Measurements from ENCODE around the gene TEDC1.
A peak's percentile ranks its signal among the peaks of the same experiment; 100 is the strongest.

Gene TEDC1

GRCh38 chr14:105472486-105472991, 18.5 kb upstream of the TEDC1 start:
- no peak for DNase-seq (ENCODE audit: extremely low spot score, insufficient read length, low read depth)
- FAIRE-seq, result no peak

GRCh38 chr14:105473033-105473676, 17.9 kb upstream of the TEDC1 start:
- no peak for DNase-seq (ENCODE audit: extremely low spot score, insufficient read length, low read depth)
- no peak for FAIRE-seq

DNA sequence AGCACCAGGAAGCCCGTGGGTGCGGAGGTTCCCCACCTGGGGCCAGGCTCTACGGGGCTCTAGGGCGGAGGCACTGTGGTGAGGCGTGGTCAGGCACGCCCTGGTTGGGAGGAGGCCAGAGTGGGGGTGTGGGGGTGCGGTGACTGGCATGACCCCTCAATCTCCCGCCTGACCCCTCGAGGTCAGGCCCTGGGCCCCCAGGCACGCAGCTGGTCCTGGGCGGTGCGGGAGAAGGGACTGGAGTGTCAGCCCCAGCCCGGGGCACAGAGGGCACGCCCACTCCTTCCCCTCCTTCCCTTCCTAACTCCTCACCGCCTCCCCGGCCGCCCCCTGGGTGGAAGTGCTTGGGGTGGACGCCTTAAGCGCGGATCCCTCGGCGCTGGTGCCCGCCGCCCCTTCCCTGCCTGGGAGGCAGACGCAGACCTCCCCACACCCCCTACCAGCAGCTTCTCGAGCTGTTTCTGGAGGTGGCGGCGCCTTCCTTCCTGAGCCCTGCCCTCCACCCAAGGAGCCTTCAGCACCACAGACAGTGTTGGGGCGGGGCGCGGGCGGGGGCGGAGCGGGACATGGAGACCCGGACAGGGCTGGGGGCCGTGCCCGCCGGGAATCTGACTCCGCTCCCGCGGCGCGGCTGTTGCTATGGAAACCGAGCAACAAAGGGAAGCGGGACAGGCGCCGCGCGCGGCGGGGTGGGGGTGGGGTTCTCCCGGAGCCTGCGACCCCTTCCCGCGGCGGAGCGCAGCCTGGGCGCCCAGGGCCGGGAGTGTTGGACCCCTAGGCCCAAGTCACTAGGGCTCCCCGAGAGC, 17.2 kb upstream of the TEDC1 start:
- DNase-seq (ENCODE audit: extremely low spot score, insufficient read length, low read depth), result no peak
- FAIRE-seq, result no peak

- FAIRE-seq (no peak), DNase-seq (ENCODE audit: extremely low spot score, insufficient read length, low read depth) (no peak)
Measured at GRCh38 chr14:105474483-105475268, 16.4 kb upstream of the TEDC1 start, which contains the start of gene CRIP2. Gene CRIP2, plus strand, starts transcription at chr14:105474821. Its CDS starts 42 bp downstream, at chr14:105474863.

- no peak for FAIRE-seq
- no peak for DNase-seq (ENCODE audit: extremely low spot score, insufficient read length, low read depth)
Measured at GRCh38 chr14:105475269-105476096, 15.6 kb upstream of the TEDC1 start.

GRCh38 chr14:105476097-105476830, 14.8 kb upstream of the TEDC1 start:
- DNase-seq (ENCODE audit: extremely low spot score, insufficient read length, low read depth), result no peak

GRCh38 chr14:105476831-105477659, 14.0 kb upstream of the TEDC1 start:
- DNase-seq (ENCODE audit: extremely low spot score, insufficient read length, low read depth), result no peak
- no peak for FAIRE-seq

More at GRCh38 chr14:105476097-105476830, 14.8 kb upstream of the TEDC1 start:
- FAIRE-seq, result no peak

DNA sequence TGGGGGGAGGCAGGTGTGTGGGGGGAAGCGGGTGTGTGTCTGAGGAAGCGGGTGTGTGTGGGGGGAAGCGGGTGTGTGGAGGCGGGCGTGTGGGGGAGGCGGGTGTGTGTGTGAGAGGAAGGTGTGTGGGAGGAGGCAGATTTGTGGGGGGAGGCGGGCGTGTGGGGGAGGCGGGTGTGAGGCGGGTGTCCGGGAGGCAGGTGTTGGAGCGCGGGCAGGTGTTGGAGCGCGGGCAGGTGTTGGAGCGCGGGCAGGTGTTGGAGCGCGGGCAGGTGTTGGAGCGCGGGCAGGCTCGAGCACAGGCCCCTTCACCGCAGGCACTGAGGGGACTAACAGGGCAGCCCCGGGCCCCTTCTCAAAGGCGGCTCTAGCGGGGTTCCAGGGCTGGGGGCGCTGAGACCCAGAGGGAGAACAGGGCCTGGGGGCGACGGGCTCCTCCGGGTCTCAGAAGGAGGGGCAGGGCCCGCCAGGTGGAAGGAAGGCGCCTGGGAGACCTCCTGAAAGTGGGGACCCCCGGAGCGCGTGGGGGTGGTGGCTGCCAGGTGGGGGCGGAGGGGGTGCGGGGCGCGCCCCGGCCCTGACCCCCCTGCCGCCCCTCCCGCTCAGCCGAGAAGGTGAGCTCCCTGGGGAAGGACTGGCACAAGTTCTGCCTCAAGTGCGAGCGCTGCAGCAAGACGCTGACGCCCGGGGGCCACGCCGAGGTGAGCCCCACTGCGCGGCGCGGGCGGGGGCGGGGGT, 13.2 kb upstream of the TEDC1 start:
- DNase-seq (ENCODE audit: extremely low spot score, insufficient read length, low read depth) (no peak), FAIRE-seq (no peak)

GRCh38 chr14:105478398-105479251, 12.4 kb upstream of the TEDC1 start:
- no peak for DNase-seq (ENCODE audit: extremely low spot score, insufficient read length, low read depth)
- no peak for FAIRE-seq

DNA sequence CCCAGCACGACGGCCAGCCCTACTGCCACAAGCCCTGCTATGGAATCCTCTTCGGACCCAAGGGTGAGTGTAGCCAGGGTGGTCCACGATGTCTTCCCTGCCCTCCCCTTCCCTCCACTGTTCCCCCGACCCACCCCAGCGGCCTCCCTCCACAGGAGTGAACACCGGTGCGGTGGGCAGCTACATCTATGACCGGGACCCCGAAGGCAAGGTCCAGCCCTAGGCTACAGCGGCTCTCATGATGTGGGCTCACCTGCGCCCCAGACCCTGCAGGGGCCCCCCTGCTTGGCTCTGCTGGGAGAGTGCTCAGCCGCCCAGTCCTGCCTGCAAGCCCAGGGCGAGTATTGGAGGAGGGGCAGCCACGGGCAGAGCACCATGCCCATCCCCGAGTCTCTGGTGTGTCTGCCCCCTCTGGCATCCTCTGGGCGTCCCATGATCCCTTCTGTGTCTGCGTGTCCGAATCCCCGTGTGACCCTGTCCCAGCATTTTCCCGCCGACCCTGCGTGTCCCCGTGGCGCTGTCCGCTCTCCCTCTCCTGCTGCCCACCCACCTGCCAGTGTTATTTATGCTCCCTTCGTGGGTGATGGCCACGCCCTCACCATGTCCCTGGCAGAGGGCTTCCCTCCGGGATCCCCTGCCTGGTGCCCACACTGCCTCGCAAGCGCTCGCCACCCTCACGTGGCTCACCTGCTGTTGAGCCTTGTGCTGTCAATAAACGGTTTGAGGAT, 11.5 kb upstream of the TEDC1 start:
- no peak for FAIRE-seq

DNA sequence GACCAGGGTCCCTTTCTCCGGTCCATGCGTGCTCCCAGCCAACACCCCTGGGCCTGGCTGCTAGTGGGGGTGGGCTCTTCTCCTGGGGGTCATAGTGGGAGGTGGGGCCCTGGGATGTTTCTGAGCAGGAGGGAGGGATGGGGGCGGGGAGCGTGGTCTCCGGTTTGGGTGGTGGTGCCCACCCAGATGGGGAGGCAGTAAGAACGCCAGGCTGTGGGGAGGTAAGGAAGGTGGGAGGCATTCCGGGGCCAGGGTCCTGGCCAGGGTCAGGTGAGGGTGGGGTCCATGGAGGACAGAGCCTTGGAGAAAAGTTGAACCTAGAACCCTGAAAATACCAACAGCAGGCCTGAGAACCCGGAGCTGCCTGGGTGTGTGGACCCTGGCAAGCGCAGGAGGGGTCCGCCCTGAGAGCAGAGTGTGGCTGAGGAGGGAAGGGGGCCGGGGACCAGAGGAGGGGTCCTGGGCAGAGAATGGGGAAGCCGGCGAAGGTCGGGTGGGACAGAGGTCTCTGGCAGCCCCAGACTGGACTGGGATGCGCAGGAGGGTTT, 10.8 kb upstream of the TEDC1 start:
- no peak for DNase-seq (ENCODE audit: extremely low spot score, insufficient read length, low read depth)
- FAIRE-seq, result no peak

More for the DNA sequence above, 11.5 kb upstream of the TEDC1 start:
- no peak for DNase-seq (ENCODE audit: extremely low spot score, insufficient read length, low read depth)

- peak; percentile 93 for FAIRE-seq
Measured at GRCh38 chr14:105480807-105481801, 9.9 kb upstream of the TEDC1 start.

DNA sequence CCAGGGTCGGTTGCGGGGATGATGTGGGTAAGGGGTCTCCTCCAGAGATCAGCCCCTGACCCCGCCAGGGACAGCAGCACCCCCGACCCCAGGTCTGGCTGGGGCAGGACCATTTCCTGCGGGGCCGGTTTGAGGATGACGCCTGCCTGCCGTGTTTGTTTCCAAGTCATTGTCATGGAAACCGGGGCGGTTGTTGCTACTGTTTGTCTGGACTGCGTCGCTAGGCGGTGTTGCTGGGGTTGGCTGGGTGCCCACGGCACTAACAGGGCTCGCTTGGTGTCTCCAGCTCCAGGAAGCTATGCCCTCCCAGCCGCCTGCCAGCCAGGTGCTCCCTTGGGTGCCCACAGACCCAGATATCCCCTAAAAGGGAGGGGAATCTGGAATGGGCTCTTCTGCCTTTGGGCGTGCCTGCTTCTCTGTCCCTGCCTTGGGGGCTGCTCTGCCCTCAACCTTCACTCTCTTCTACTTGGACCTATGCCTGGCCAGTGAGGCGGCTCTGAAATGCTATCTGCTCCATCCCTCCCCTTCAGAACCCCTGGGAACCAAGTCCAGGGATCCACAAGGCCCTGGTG, 9.1 kb upstream of the TEDC1 start:
- FAIRE-seq, result peak; percentile 96

More at GRCh38 chr14:105480807-105481801, 9.9 kb upstream of the TEDC1 start:
- DNase-seq (ENCODE audit: extremely low spot score, insufficient read length, low read depth), result peak; percentile 86

GRCh38 chr14:105482486-105483110, 8.4 kb upstream of the TEDC1 start:
- FAIRE-seq, result no peak
- no peak for DNase-seq (ENCODE audit: extremely low spot score, insufficient read length, low read depth)

More for the DNA sequence above, 9.1 kb upstream of the TEDC1 start:
- DNase-seq (ENCODE audit: extremely low spot score, insufficient read length, low read depth), result peak; percentile 90

Data from GM18507 (cell line).